ENCODE data around the gene PCDH9.

PCDH9 gene

DNA sequence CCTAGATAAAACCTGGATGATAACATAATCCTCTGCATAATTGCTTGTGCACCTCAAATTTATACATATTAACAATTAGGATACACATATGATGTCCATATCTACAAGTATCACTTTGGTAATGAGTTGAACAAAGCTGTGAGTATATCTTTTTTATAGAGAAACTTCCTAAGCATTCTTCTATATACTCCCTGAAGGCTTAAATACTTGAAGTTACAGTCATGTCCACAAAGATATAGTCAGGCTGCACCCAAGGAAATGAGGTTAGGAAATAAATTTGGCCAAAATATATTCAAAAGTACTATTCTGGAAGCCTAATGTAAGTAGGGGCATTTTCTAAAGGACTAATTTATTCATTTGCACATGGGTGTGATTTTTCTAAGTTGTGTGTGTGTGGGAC, 761.5 kb downstream of the PCDH9 start:
- TF ChIP-seq, protein P1, sequence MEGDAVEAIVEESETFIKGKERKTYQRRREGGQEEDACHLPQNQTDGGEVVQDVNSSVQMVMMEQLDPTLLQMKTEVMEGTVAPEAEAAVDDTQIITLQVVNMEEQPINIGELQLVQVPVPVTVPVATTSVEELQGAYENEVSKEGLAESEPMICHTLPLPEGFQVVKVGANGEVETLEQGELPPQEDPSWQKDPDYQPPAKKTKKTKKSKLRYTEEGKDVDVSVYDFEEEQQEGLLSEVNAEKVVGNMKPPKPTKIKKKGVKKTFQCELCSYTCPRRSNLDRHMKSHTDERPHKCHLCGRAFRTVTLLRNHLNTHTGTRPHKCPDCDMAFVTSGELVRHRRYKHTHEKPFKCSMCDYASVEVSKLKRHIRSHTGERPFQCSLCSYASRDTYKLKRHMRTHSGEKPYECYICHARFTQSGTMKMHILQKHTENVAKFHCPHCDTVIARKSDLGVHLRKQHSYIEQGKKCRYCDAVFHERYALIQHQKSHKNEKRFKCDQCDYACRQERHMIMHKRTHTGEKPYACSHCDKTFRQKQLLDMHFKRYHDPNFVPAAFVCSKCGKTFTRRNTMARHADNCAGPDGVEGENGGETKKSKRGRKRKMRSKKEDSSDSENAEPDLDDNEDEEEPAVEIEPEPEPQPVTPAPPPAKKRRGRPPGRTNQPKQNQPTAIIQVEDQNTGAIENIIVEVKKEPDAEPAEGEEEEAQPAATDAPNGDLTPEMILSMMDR (IDR thresholded peaks at IDR 0.05; ENCODE audit: borderline replicate concordance, insufficient read depth, low read depth, low read length): no peak
- H3K4me3 ChIP-seq (ENCODE audit: low read depth, low read length): no peak overlapping the region

DNA sequence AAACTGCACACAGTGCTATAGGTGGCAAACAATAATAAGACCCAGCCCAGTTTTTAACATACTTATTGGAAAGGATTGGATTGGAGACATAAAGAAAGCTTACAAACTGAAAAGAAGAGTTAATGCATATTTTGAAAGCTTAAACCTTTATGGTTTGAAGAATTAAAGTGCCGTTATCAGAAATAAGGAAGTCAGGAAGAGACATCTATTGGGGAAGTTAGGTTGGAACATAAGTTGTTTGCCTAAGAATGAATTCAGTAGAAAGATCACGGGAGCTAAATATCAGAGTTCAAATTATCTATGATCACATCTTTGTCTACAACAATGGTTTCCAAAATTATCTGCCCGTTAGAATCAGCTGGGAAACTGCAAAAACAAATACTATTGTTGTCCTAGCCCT, 767.9 kb downstream of the PCDH9 start:
- H3K4me3 ChIP-seq (ENCODE audit: low read depth, low read length): no peak overlapping the region
- TF ChIP-seq, protein P1 (IDR thresholded peaks at IDR 0.05; ENCODE audit: borderline replicate concordance, insufficient read depth, low read depth, low read length): no peak

DNA sequence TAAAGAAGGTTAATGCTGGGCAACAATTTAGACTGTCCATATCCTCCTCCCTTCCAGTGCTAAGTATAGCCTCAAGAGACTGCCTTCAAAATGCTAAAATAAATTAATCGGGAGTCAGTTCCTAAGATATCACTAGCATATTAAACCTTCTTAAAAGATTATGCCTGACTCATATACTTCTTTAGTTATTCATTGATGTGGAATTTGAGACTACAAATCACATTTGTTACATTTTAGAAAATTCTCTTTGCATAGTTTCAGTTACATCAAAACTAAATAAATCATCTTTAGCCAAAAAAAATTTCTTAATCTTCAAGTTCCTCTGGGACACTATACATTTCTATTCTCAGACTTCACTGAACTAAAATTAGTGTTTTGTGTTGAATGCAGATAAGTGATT, 769.1 kb downstream of the PCDH9 start:
- TF ChIP-seq, protein P1 (IDR thresholded peaks at IDR 0.05; ENCODE audit: borderline replicate concordance, insufficient read depth, low read depth, low read length): no peak
- no peak overlapping the region for H3K4me3 ChIP-seq (ENCODE audit: low read depth, low read length)

DNA sequence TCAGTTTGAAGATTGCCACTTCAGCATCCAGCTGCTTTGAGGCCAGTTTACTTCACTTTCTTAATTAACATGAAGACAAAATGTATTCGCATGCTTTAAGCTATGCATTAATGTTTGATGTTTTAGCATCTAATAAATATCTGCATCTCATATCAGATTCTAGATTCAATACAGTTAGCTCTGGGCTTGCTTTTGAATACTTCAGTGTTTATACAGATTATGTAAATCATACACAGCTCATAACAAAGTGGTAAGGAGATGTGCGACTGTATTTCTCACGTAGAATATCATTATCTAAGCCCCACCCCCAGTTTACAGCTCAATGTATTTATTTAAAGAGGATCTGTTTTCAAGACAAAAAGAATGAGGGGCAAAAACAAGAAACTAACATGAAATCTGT, 770.5 kb downstream of the PCDH9 start:
- H3K4me3 ChIP-seq (ENCODE audit: low read depth, low read length): no peak overlapping the region
- TF ChIP-seq, protein P1 (IDR thresholded peaks at IDR 0.05; ENCODE audit: borderline replicate concordance, insufficient read depth, low read depth, low read length): no peak

DNA sequence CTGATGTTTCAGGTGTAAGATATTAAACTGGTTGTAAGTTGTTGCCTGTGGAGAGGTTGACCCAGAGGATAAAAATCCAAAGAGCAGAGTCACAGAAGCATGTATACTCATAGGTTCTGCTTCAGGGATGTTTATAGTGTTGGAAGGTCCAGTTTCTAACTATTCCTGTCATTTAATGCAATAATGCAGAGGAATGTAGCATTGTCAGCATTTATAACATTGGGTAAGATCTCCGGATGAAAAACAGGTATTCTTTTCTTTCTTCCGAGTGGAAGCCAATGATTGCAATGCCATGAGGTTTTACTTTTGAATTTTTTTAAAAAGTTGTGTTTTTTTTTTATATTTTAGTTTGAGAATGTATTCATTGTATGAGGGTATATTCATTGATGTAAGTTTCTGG, 771.0 kb downstream of the PCDH9 start:
- TF ChIP-seq, protein P1 (IDR thresholded peaks at IDR 0.05; ENCODE audit: borderline replicate concordance, insufficient read depth, low read depth, low read length): no peak
- no peak overlapping the region for H3K4me3 ChIP-seq (ENCODE audit: low read depth, low read length)

DNA sequence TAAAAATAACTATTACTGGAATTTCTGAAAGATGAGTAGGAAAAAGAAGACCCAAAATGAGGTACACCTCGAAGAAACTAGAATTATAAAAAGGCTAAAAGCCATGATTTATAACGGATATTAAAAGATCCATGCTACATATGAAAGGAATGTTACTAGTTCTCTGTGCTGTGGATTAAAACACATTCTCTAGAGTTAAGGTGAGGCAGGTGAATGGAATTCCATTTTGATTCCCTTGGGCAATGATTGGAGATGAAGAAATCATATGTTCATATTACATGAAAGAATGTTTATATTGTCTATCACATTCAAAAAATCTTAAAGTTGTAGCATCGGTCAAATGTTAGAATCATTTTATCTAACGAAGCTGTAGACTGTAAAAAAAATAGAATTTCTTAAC, 783.7 kb downstream of the PCDH9 start:
- H3K4me3 ChIP-seq (ENCODE audit: low read depth, low read length): no peak overlapping the region
- TF ChIP-seq, protein P1 (IDR thresholded peaks at IDR 0.05; ENCODE audit: borderline replicate concordance, insufficient read depth, low read depth, low read length): no peak

DNA sequence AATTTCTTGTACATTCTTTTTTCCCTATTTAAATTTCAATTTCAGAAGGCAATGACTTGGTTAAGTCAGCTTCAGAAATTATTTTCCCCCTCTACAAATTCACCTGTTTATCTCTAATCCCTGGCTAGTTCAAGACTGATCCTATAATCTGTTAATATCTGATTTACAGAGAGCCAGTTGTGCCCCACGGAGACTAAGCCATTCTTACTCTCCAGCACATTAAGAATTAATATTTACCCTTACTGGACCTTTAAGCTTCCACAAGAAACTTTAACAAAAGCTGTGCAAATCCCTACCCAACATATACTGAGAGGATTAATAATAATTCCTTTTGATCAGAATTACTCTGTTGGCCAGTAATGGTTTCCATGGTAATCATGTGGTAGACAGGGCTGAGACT, 786.2 kb downstream of the PCDH9 start:
- no peak overlapping the region for H3K4me3 ChIP-seq (ENCODE audit: low read depth, low read length)
- TF ChIP-seq, protein P1 (IDR thresholded peaks at IDR 0.05; ENCODE audit: borderline replicate concordance, insufficient read depth, low read depth, low read length): no peak
